Endometrial microvascular endothelial cells (primary cell): ENCODE data around the gene OAS2. TPM values are rescaled to one million over a fixed set of nuclear protein-coding genes. Genes with fewer than 3 reads are reported as not detected.

Experiments used
- in situ Hi-C: cut with HindIII; loops from 2 replicates; pipeline ENCODE4 v1.10.0; 2017; ENCODE audit warnings: low sequenced_read_pairs, low pct_unique_long_range_greater_than_20kb; ENCODE audit errors: inconsistent ontology term
- total RNA-seq: library from RNA; depleted of rRNA; stranded (reverse); fragments of >200 nt; gene quantifications from one replicate; pipeline ENCODE4 v1.2.3, GENCODE V29; 2015; ENCODE audit errors: inconsistent ontology term

The OAS2 gene
- total RNA-seq, 1 donor from 2014 or later, result 50.3 TPM

- in situ Hi-C loops, result loop anchor here (25.0 kb wide), 1 partner anchor 111 kb away; no protein-coding TSS in a partner anchor
Measured at GRCh38 chr12:113051759-113052158, 73.4 kb downstream of the OAS2 start.

GRCh38 chr12:113052326-113052725, 74.0 kb downstream of the OAS2 start:
- in situ Hi-C loops, result loop anchor here (25.0 kb wide), 1 partner anchor 110 kb away; no protein-coding TSS in a partner anchor

- in situ Hi-C loops, result loop anchor here (25.0 kb wide), 1 partner anchor 107 kb away; no protein-coding TSS in a partner anchor
Measured at GRCh38 chr12:113054948-113055486, 76.7 kb downstream of the OAS2 start.

- in situ Hi-C loops, result loop anchor here (25.0 kb wide), 1 partner anchor 107 kb away; no protein-coding TSS in a partner anchor
Measured at GRCh38 chr12:113055594-113056380, 77.5 kb downstream of the OAS2 start.

- in situ Hi-C loops, result loop anchor here (25.0 kb wide), 1 partner anchor 106 kb away; no protein-coding TSS in a partner anchor
Measured at GRCh38 chr12:113056381-113056630, 78.0 kb downstream of the OAS2 start.

GRCh38 chr12:113056631-113057488, 78.5 kb downstream of the OAS2 start, which contains the start of gene DTX1:
DTX1 (plus strand) TSS chr12:113056730; CDS start chr12:113058193, 1,463 bp downstream.
- in situ Hi-C loops, result loop anchor here (25.0 kb wide), 1 partner anchor 105 kb away; no protein-coding TSS in a partner anchor

- in situ Hi-C loops, result loop anchor here (25.0 kb wide), 1 partner anchor 104 kb away; no protein-coding TSS in a partner anchor
Measured at GRCh38 chr12:113057565-113058485, 79.5 kb downstream of the OAS2 start.

- in situ Hi-C loops, result loop anchor here (25.0 kb wide), 1 partner anchor 104 kb away; no protein-coding TSS in a partner anchor
Measured at GRCh38 chr12:113058553-113058952, 80.2 kb downstream of the OAS2 start.

- in situ Hi-C loops, result loop anchor here (25.0 kb wide), 1 partner anchor 103 kb away; no protein-coding TSS in a partner anchor
Measured at GRCh38 chr12:113059071-113059595, 80.8 kb downstream of the OAS2 start.

- in situ Hi-C loops, result loop anchor here (25.0 kb wide), 1 partner anchor 102 kb away; no protein-coding TSS in a partner anchor
Measured at GRCh38 chr12:113060336-113060960, 82.1 kb downstream of the OAS2 start.

GRCh38 chr12:113061061-113061694, 82.9 kb downstream of the OAS2 start:
- in situ Hi-C loops, result loop anchor here (25.0 kb wide), 1 partner anchor 101 kb away; no protein-coding TSS in a partner anchor

Other genes starting within 250 kb of the OAS2 start
- gene RPH3A, start 186.8 kb upstream of the OAS2 start, total RNA-seq, result not detected
- gene OAS1, start 71.6 kb upstream of the OAS2 start, total RNA-seq, result 14.0 TPM
- gene OAS3, start 40.0 kb upstream of the OAS2 start, total RNA-seq, result 70.8 TPM
- not detected for gene DTX1, start 78.2 kb downstream of the OAS2 start, total RNA-seq
- gene RASAL1, start 157.2 kb downstream of the OAS2 start, total RNA-seq, result not detected
- not detected for gene CFAP73, start 171.2 kb downstream of the OAS2 start, total RNA-seq
- gene DDX54, start 207.0 kb downstream of the OAS2 start, total RNA-seq, result 91.8 TPM
- 36.9 TPM for gene RITA1, start 207.2 kb downstream of the OAS2 start, total RNA-seq
- 8.2 TPM for gene TPCN1, start 242.9 kb downstream of the OAS2 start, total RNA-seq